ENCODE results near the gene BACH2. TPM values are rescaled to one million over a fixed set of nuclear protein-coding genes. Genes with fewer than 3 reads are reported as not detected.
"Not testable (repeated sequence)": the region's sequence is repeated elsewhere in the genome, so short reads cannot be mapped to it uniquely, and the experiment has no call there.

The BACH2 gene
- total RNA-seq, 1 donor from 2014 or later, result 1.2 TPM

GRCh38 chr6:89980353-89980752 lies 316.3 kb downstream of the BACH2 start:
- DNase-seq (ENCODE audit: extremely low read depth, low read depth, low spot score), result no peak

DNA sequence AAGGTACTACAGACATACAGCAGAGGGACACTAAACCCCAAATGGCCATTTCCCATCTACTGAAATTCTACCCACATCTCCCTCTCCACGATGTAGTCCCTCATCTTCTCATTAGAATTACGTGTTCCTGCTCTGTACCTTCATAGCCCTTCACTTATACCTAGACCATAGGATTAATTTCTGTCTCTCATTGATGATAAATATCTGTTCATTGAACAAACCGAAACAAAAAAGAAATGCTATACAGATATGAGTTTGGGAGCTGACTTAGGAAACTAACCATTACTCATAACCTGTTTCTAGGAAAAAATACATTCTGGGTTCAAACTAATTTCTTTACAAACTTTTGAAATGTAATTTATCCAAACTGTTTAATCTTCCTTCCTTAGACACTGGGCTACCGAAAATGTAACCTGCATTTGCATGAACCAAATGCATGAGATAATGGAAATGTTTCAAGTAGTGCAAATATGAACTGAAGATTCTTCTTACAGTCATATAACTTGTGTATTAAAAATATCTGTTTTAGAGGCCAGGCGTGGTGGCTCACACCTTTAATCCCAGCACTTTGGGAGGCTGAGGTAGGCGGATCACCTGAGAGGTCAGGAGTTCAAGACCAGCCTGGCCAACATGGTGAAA lies 317.0 kb downstream of the BACH2 start:
- DNase-seq (ENCODE audit: extremely low read depth, low read depth, low spot score), result no peak

GRCh38 chr6:89978749-89979145 lies 317.9 kb downstream of the BACH2 start:
- no peak for DNase-seq (ENCODE audit: extremely low read depth, low read depth, low spot score)

- DNase-seq (ENCODE audit: extremely low read depth, low read depth, low spot score), result no peak
Measured at GRCh38 chr6:89977808-89978748, 318.6 kb downstream of the BACH2 start.

GRCh38 chr6:89976694-89977020 lies 320.0 kb downstream of the BACH2 start:
- DNase-seq (ENCODE audit: extremely low read depth, low read depth, low spot score), result no peak

DNA sequence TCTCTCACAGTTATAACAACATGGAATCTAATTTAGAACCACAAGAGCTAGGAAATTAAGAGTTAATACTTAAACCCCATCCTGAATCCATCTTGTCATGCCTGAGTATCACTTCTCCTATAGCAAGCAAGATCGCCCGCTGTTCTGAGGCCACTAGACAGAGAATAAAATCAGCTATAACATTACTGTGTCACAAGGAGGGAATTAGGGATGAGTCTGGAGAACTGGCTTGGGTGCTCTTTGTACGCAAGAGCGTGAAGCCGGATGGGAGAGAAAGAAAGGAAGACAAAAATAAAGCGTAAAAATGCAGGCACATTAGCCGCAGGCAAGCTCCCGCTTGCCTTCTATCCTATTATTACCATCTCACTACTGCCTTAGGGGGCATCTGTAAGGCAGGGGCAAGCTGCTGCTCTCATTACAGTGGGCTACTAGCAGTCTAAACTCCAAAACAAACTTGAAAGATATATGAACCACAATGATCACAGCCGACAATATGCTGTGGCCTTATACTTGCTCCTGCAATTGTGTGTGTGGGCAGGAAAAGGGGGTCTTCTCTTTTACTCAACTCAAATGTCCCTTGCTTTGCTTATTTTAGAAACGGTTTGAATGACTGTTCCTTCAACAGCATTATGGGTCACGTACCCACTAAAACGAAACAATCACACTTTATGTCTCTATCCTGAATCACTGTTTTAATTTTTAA lies 320.5 kb downstream of the BACH2 start:
- DNase-seq (ENCODE audit: extremely low read depth, low read depth, low spot score), result no peak

DNA sequence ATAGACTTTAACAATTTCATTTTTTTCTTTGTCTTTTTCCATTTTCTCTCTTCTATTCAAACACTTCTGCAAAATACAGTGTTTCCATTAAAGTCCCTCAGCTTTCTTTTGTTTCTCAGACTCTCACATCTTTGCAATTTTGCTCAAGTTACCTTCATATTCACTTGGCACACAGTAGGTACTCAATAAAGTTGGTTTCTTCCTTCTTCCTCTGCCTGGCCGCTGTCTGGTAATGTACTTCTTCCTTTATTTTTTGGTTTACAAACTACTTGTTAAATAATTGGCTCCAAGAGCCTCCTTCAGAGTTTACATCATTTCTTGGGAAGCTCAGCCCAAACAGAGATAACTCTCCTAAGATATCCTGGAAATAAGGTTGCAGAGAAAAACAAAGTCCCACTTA lies 321.3 kb downstream of the BACH2 start:
- DNase-seq (ENCODE audit: extremely low read depth, low read depth, low spot score), result no peak

DNA sequence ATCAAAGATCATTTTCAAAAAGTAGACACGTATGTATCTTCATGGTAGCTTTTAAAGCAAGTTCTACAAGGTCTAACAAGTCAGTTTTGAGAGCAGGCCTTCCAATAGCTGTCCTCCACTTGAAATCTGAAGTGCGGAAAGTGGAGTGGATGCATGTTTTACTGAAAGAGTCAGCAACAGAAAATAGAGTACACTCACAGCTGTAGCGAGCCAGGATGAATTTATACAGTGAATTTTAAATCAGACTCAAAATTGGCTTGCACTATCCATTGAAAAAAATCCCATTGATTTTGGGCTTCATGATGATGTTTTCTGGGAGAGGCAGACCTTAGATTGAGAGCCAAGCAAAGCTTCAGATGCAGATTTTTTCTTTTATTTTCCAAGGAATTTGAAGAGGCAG lies 321.8 kb downstream of the BACH2 start:
- no peak for DNase-seq (ENCODE audit: extremely low read depth, low read depth, low spot score)

- DNase-seq (ENCODE audit: extremely low read depth, low read depth, low spot score), result no peak
Measured at GRCh38 chr6:89972025-89972381, 324.6 kb downstream of the BACH2 start.

DNA sequence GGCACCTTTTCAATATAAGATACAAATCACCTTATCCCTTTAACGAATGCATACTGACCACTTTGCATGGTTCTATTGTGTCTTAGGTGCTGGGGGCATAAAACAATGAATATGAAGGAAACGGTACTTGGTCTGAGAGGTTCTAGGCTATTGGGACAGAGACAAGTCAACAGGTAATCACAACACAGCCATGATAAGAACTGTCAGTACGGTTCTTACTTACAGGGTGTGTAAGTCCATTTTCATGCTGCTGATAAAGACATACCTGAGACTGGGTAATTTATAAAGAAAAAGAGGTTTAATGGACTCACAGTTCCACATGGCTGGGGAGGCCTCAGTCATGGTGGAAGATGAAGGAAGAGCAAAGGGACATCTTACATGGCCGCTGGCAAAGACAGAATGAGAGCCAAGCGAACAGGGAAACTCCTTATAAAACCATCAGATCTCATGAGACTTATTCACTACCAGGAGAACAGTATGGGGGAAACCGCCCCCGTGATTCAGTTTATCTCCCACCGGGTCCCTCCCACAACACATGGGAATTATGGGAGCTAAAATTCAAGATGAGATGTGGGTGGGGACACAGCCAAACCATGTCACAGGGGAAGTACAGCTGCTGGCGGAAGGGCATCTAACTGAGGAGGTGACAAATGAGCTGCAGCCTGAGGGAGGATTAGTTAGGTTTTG lies 325.2 kb downstream of the BACH2 start:
- not testable (repeated sequence) for DNase-seq (ENCODE audit: extremely low read depth, low read depth, low spot score)

GRCh38 chr6:89970609-89971337 lies 325.9 kb downstream of the BACH2 start:
- peak; percentile 20 for DNase-seq (ENCODE audit: extremely low read depth, low read depth, low spot score)

DNA sequence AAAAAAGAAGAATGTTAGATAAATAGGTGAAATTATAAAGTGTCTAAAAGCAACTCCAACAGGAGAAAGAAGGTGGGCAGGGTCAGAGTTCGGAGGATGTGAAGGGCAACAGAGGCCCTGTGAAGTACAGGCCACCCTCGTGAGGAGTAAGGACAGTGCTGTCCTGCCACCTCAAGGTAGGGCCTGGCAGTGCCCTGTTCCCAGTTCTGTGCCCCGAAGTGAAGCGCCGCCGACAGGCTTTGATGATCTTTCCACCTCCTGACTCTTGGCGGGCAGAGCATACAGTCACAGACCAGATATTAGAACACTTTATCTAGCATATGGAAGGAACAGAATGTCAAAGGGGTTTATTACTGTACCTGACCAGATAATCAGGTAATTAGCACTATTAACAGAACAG lies 326.6 kb downstream of the BACH2 start:
- no peak for DNase-seq (ENCODE audit: extremely low read depth, low read depth, low spot score)

- DNase-seq (ENCODE audit: extremely low read depth, low read depth, low spot score), result no peak
Measured at GRCh38 chr6:89966913-89967312, 329.7 kb downstream of the BACH2 start.

DNA sequence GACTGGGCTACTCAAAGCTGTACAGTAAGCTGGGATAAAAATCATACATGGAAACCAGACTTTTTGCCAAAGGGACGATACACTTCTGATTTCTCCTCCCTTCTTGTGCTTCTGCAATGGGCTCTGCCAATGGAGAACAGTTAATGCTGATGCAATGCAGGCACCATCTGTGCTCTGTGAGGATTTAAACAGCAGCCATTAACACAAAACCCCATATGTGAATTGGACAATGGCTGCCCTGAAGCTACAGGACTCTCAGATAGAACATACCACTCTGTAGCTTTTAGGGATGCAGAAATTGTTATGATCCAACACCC lies 330.5 kb downstream of the BACH2 start:
- DNase-seq (ENCODE audit: extremely low read depth, low read depth, low spot score), result no peak

- DNase-seq (ENCODE audit: extremely low read depth, low read depth, low spot score), result no peak
Measured at GRCh38 chr6:89965441-89966227, 331.0 kb downstream of the BACH2 start.

DNA sequence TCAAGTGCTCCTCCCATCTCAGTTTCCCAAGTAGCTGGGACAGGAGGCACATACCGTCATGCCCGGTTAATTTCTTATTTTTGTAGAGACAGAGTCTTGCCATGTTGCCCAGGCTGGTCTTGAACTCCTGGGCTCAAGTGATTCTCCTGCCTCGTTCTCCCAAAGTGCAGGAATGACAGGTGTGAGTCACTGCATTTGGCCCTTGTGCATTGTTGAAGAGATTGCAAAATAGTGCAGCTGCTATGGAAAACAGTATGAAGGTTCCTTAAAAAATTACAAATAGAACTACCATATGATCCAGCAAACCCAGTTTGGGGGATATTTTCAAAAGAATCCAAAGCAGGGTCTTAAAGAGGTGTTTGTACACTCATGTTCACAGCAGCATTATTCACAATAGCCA lies 333.3 kb downstream of the BACH2 start:
- no peak for DNase-seq (ENCODE audit: extremely low read depth, low read depth, low spot score)

GRCh38 chr6:89961481-89961880 lies 335.2 kb downstream of the BACH2 start:
- DNase-seq (ENCODE audit: extremely low read depth, low read depth, low spot score), result no peak

GRCh38 chr6:89959883-89960282 lies 336.8 kb downstream of the BACH2 start:
- DNase-seq (ENCODE audit: extremely low read depth, low read depth, low spot score), result no peak

GRCh38 chr6:89956182-89956581 lies 340.5 kb downstream of the BACH2 start:
- DNase-seq (ENCODE audit: extremely low read depth, low read depth, low spot score), result no peak

DNA sequence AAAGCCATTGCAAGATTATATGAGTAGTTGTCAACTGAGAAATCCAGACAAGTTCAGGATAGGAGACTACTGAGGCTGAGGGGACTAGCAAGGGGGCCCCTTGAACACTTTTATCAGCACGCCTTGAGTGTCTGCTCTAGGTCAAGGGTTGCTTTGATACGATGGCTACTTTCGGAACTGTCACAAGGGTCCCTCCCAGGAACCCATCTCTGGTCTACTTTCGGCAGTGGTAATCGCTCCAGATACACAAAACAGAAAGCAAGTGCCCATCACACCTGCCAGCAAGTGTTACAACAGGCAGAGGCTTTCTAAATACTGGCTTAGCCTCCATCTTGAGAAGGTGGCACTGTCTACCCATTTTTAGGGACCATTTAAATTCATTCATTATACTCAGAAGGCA lies 341.3 kb downstream of the BACH2 start:
- DNase-seq (ENCODE audit: extremely low read depth, low read depth, low spot score), result no peak
